ENCODE data around the gene TTC28. TPM values are rescaled to one million over a fixed set of nuclear protein-coding genes. Genes with fewer than 3 reads are reported as not detected.

The TTC28 gene
- total RNA-seq, 4 donors from 2014 or later = 49.8 to 99.7 (median 79.7) TPM

DNA sequence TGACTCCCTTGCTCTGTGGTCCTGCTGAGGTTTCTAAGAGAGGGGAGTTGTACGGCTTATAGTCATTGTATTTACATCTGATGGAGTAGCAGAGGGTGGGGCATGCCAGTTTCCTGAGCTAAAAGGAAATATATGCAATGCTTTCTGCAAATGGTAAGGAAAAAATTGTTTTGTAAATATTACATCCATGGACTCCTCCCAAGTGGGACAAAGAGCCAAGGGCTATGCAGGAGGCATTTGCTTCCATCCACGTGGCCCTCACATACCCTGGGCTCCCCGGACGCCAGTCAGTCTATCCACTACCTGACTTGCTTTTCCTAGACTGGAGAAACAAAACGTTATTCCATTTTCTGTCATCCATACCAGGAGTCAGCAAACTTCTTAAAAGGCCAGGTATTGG, 700.8 kb downstream of the TTC28 start:
- Histone ChIP-seq H3K4me1 (no peaks in the 10 kb centered on the region), H3K27me3 (no peaks in the 10 kb centered on the region), H3K27ac (no peak overlapping the region), H3K9me3 (no peaks in the 10 kb centered on the region), H3K36me3 (peaks cover 9 to 12% of the 10 kb centered on the region in 2 donors), H3K4me3 (replicated peaks in 1 of 3) (no peak overlapping the region)
- TF ChIP-seq, protein P1, sequence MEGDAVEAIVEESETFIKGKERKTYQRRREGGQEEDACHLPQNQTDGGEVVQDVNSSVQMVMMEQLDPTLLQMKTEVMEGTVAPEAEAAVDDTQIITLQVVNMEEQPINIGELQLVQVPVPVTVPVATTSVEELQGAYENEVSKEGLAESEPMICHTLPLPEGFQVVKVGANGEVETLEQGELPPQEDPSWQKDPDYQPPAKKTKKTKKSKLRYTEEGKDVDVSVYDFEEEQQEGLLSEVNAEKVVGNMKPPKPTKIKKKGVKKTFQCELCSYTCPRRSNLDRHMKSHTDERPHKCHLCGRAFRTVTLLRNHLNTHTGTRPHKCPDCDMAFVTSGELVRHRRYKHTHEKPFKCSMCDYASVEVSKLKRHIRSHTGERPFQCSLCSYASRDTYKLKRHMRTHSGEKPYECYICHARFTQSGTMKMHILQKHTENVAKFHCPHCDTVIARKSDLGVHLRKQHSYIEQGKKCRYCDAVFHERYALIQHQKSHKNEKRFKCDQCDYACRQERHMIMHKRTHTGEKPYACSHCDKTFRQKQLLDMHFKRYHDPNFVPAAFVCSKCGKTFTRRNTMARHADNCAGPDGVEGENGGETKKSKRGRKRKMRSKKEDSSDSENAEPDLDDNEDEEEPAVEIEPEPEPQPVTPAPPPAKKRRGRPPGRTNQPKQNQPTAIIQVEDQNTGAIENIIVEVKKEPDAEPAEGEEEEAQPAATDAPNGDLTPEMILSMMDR (IDR thresholded peaks at IDR 0.05) = no peak
- TF ChIP-seq POLR2A (IDR thresholded peaks at IDR 0.05) = no peak
- WGBS, 2 donors = 86 to 91% methylated on average over 5 of the region's 5 CpGs
- intact Hi-C loops (cut with DNase I) = no loop called here
- no peak for DNase-seq

DNA sequence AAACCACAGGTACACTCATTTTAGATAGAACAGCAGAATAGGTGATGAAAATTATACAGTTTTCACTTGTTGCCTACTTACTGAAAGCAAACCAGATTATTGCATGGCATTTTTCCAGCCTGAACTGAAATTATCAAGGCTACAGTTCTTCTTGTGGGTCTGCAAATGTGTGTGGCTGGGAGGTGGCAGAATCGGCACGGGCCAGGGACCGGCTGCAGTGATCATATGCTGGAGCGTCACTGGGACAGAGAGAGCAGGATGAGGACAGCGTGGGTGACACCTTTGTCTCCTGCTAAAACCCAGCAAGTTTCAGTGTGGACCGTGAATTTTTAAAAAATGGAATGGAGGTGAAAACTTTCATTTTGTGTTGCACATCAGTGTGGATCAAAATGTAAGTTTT, 701.3 kb downstream of the TTC28 start:
- Histone ChIP-seq H3K27me3 (no peaks in the 10 kb centered on the region), H3K9me3 (no peaks in the 10 kb centered on the region), H3K4me1 (no peaks in the 10 kb centered on the region), H3K27ac (no peak overlapping the region), H3K4me3 (replicated peaks in 1 of 3) (no peak overlapping the region), H3K36me3 (peaks cover 9 to 12% of the 10 kb centered on the region in 2 donors)
- WGBS, 2 donors = 97 to 98% methylated on average over 6 of the region's 6 CpGs
- DNase-seq = no peak
- no peak for TF ChIP-seq POLR2A (IDR thresholded peaks at IDR 0.05)
- TF ChIP-seq, protein P1 (IDR thresholded peaks at IDR 0.05) = no peak
- intact Hi-C loops (cut with DNase I) = no loop called here

DNA sequence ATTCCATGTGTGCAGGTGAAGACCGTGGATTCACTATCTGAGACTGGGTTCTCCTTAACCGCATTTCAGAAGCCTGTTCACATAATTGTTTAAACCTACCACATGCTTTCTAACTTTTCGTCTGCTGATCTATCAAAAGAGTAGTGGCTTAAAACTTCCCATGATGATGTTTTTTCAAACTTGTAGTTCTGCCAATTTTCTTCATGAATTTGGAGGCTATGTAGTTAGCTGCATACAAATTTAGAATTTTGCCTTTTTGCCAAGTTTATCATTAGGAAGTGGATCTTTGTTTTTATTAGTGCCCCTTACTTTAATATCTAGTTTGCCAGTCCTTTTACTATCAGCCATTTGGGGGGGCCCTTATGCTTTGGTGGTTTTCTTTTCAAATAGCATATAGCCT, 703.1 kb downstream of the TTC28 start:
- WGBS, 2 donors = 75 to 77% methylated on average over 3 of the region's 3 CpGs
- TF ChIP-seq, protein P1 (IDR thresholded peaks at IDR 0.05) = no peak
- TF ChIP-seq POLR2A (IDR thresholded peaks at IDR 0.05) = no peak
- no peaks in the 10 kb centered on the region for H3K9me3 ChIP-seq
- intact Hi-C loops (cut with DNase I) = no loop called here
- no peaks in the 10 kb centered on the region for H3K4me1 ChIP-seq
- no peak for DNase-seq
- no peak overlapping the region for H3K27ac ChIP-seq
- H3K4me3 ChIP-seq (replicated peaks in 1 of 3) = no peak overlapping the region
- no peaks in the 10 kb centered on the region for H3K36me3 ChIP-seq
- H3K27me3 ChIP-seq = no peaks in the 10 kb centered on the region

DNA sequence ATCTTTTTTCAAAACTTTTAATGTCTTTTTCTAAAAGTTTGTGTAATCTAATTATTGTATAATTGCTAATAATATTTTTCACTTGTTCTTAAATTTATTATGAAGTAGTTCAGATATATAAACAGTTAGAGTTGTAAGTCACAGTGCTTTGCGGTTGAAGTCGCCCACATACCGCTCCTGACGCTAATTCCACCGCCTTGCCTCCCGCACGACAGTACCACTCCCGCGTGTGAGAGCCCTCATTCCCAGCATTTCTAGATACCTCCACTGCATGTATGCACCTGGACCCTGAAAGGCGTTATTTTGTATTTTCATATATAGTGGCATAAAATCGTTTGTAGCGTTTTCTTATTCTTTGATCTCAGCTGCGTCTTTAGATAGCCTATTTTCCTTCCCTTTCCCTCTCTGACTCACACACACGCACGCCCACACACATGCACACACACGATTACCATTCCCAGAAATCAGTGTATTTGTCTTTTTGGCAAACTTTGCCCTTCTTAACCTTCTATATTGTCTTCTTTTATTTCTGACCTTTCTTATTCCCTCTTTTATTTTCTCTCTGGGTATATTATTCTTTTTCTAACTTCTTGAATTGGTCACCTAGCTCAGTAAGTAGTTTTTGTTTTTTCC, 704.1 kb downstream of the TTC28 start:
- no peak for TF ChIP-seq POLR2A (IDR thresholded peaks at IDR 0.05)
- TF ChIP-seq, protein P1 (IDR thresholded peaks at IDR 0.05) = no peak
- H3K9me3 ChIP-seq = no peaks in the 10 kb centered on the region
- WGBS, 2 donors = 87 to 93% methylated on average over 16 of the region's 16 CpGs
- H3K27ac ChIP-seq = no peak overlapping the region
- intact Hi-C loops (cut with DNase I) = no loop called here
- no peaks in the 10 kb centered on the region for H3K4me1 ChIP-seq
- DNase-seq = no peak
- no peaks in the 10 kb centered on the region for H3K36me3 ChIP-seq
- H3K4me3 ChIP-seq (replicated peaks in 1 of 3) = no peak overlapping the region
- H3K27me3 ChIP-seq = no peaks in the 10 kb centered on the region

DNA sequence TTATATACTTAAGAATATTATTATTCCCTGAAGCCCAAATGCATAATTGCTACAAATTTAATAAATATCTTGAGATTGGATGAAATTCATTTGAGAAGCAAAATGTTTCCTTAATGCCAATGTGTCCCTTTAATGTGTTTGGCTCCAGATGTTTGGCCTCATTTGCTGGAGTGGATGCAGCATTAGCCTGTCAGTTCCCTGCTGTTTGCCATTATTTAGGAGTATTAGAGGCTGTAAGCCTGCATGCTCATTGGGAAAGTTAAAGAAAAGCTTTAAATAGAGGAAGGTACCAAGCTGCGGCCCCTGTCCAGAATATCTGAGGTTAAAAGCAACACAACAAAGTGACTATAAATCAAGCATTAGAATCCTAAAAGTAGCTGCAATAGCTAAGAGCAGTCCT, 705.8 kb downstream of the TTC28 start:
- H3K27me3 ChIP-seq = no peaks in the 10 kb centered on the region
- intact Hi-C loops (cut with DNase I) = no loop called here
- WGBS, 2 donors = 88 to 100% methylated on average over 1 of the region's 1 CpG
- no peak for DNase-seq
- no peak overlapping the region for H3K27ac ChIP-seq
- no peaks in the 10 kb centered on the region for H3K9me3 ChIP-seq
- TF ChIP-seq, protein P1 (IDR thresholded peaks at IDR 0.05) = no peak
- TF ChIP-seq POLR2A (IDR thresholded peaks at IDR 0.05) = no peak
- no peaks in the 10 kb centered on the region for H3K4me1 ChIP-seq
- no peak overlapping the region for H3K4me3 ChIP-seq (replicated peaks in 1 of 3)
- no peaks in the 10 kb centered on the region for H3K36me3 ChIP-seq

Data from thyroid gland (tissue), 4 donors.